ENCODE data around the gene MDH2. TPM values are rescaled to one million over a fixed set of nuclear protein-coding genes. Genes with fewer than 3 reads are reported as not detected.
"Not testable (repeated sequence)": the region's sequence is repeated elsewhere in the genome, so short reads cannot be mapped to it uniquely, and the experiment has no call there.

Gene MDH2
- total RNA-seq, 1 donor from 2014 or later: 53.1 TPM

DNA sequence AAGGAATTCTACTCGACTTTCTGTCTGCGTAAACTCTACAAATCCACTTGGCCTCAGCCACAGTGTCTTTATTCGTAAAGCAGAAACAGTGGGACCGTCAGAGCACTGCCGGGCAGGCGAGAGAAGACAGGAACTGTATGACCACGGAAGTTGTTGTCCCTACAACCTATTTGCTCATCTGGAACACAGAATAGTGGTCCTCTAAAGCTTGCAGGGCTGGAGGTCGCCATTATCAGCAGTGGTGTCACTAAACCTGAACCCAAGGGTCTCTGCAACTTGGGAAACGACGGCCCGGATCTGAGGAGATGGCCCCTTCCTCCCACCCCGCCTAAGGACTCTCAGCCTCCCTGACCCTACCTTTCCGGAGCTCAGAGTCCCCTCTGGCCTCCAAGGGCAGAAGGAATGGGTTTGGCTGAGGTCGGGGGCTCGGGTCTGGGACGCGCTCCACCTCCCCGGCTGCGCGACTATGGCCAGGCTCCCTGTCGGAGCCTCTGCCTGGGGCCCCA is 548 bp upstream of the MDH2 start:
- DNase-seq: no peak

GRCh38 chr7:76048668-76048988 is 722 bp downstream of the MDH2 start:
- peak; percentile 18 for DNase-seq

DNA sequence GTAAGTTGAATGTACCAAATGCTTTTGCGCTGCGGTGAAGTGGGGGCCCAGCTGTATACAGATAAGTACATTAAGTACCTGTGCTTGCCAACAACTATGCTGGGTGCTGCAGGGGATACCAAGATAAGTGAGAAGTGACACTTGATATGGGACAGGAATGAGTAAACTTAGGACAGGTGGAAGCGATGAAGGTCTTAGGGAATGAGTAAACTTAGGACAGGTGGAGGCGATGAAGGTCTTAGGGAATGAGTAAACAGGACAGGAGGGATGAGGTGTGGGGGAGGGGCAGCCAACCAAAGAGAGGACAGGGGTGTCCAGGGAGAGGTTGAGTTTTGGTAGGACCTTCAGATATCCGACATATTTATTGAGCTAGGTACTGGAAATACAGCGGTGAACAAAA is 1.4 kb downstream of the MDH2 start:
- no peak for DNase-seq

GRCh38 chr7:76050545-76050944 is 2.6 kb downstream of the MDH2 start:
- DNase-seq: no peak

DNA sequence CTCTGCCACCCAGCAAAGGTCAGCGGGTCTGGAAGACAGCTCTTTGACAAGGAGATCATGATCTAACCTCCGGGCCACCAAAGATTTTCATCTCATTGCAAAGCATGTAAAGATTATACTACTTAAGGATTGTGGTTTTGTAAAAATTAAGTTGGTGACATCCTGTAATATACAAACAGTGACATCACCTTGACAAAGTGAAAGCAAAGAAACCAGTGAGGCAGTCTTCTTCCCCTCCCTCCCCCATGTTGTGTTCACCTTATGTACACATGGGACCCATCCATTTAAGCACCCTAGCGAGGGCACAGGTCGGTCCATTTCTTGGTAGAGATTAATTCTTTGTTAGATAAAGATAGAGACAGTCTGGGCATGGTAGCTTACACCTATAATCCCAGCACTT is 3.9 kb downstream of the MDH2 start:
- DNase-seq: no peak

GRCh38 chr7:76052681-76053080 is 4.8 kb downstream of the MDH2 start:
- not testable (repeated sequence) for DNase-seq

GRCh38 chr7:76053461-76053860 is 5.6 kb downstream of the MDH2 start:
- no peak for DNase-seq

DNA sequence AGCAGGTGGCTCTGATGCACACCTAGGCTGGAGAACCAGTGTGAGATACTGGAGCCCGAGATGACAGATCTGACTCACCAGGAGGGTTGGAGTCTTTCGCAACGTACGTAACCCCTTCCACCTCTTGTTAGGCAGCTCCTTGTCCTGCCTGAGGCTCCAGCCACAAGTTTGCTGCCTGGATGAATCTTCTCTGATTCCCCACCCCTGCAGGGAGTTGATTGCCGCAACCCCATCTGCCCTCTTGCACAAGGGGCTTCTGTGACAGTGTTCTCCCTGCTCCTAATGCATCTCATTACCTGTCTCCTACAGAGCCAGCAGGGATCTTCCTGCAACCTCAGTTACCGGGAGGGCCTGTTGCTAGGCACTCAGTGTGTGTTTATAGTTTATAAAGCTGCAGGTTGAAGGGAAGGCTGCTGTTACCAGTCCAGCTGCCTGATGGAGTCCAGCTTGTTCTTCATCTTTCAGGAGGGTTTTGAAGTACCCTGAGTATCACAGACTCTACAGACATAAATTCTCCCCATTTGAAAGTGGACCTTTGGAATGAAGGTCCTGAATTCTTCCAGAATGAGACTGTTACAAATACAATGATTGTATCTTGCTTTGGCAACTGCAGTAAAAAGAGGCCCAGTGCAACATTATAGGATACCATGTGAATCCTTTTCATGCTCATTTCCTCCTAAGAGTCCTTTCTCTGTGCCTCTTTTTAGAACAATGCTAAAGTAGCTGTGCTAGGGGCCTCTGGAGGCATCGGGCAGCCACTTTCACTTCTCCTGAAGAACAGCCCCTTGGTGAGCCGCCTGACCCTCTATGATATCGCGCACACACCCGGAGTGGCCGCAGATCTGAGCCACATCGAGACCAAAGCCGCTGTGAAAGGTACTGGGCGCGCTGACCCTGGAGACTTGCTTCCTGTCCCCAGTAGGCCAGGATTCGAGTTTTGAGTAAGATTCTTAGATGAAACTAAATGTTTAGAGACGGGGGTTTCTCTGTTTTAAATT is 6.5 kb downstream of the MDH2 start:
- no peak for DNase-seq

DNA sequence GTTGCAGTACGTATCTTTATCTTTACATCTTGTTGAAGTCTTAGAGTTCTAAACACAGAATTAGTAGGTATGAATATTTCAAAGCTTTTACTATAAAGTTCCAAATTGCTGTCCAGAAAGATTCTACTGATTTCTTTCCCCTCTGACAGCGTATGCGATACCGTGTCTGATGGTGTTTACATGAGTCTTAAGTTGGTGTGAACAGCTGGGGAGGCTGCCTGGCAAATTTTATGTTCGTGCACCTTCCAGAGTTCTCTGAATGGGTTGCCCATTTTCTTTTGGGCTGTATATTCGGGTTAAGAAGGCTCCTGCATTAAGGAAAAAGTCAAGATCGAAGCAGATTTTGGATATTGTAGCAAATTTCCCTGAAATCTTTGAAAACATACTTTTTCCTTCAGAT is 8.3 kb downstream of the MDH2 start:
- DNase-seq: no peak

DNA sequence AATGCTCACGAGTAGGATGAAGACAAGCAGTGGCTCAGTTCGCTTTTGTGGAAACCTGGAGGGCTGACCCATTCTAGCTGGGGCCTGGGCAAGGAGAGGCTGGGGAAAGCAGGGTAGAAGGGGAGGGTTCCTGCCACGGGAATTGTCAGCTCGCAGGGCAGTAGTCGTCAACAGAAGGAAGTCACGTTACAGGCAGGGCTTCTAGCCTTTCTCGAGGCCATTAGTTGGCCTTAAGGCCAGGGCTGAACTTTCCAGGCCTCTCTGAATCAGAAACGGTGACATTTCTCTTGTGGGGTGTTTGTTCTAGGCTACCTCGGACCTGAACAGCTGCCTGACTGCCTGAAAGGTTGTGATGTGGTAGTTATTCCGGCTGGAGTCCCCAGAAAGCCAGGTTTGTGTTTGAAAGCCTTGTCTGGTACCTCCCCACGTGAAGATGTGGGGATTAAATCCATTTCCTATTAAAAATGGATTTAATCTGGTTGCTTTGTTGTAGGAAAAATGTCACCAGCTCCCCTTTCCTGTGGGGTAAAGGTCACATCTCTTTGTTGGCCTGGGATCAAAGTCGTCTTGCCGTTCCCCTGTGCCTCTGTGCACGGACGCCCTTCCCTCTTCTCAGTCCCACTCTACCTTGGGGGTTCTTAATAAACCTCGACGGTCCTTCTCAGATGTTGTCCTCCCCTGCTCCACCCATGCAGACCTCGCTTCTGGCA is 9.4 kb downstream of the MDH2 start:
- no peak for DNase-seq

DNA sequence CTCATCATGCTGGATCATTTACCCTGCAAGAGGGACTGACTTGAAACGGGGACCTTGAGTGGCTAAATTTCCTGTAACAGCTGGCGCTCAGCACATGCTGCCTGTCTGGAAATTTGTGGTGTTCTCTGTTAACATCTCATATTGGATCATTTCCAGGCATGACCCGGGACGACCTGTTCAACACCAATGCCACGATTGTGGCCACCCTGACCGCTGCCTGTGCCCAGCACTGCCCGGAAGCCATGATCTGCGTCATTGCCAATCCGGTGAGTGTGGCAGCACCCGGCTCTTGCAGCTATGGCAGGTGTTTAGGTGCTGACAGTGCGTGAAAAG is 9.9 kb downstream of the MDH2 start:
- DNase-seq: no peak

DNA sequence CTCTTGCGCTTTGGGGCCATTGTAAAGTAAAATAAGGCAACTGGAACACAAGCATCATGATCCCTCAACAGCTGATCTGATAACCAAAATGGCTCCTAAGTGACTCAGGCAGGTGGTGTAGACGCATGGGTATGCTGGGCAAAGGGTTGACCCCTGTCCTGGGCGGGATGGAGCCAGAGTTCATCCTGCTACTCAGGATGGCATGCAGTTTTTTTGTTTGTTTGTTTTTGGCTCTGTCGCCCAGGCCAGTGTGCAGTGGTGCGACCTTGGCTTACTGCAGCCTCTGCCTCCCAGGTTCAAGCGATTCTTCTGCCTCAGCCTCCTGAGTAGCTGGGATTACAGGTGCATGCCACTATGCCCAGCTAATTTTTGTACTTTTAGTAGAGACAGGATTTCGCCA is 10.8 kb downstream of the MDH2 start:
- DNase-seq: not testable (repeated sequence)

DNA sequence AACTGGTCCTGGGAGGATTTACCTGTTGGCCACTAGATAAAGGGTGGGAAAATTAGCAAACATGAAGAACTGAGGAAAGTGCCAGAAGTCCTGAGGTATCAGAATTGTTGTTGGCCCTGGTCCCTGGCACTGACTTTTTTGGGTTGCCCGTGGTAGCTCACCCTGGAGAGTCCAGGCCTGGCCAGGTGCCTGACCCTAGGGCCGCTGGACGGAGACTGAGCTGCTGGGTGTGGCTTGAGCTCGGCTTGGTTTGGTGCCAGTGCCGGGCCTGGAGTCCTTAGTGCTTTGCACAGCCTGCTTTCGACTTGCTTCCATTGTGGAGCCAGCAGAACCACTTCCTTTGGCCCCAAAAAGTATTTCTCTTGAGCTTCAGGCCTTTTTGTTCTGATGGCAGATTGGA is 12.9 kb downstream of the MDH2 start:
- no peak for DNase-seq

DNA sequence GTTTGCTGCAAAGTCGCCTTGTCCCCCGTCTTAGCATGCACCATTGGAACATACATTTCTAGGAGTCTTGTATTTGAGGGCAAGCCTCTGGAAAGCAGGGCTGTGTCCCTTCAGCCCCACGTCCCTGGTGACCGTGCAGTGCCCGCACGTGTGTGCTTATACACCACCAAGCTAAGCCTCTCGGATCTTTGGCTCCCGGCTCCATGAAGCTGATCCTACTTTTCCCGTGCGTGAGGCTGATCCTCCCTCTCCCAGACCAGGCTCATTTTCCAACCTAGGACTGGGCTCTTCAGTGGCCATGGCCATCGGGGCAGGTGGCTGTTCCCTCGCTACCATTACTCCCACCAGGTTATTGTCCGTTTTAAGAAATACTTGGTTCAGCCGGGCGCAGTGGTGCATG is 14.3 kb downstream of the MDH2 start:
- DNase-seq: no peak

- no peak for DNase-seq
These were observed 15.2 kb downstream of the MDH2 start for GRCh38 chr7:76063114-76063513.

- DNase-seq: no peak
These were observed 15.6 kb downstream of the MDH2 start for GRCh38 chr7:76063525-76063924.

DNA sequence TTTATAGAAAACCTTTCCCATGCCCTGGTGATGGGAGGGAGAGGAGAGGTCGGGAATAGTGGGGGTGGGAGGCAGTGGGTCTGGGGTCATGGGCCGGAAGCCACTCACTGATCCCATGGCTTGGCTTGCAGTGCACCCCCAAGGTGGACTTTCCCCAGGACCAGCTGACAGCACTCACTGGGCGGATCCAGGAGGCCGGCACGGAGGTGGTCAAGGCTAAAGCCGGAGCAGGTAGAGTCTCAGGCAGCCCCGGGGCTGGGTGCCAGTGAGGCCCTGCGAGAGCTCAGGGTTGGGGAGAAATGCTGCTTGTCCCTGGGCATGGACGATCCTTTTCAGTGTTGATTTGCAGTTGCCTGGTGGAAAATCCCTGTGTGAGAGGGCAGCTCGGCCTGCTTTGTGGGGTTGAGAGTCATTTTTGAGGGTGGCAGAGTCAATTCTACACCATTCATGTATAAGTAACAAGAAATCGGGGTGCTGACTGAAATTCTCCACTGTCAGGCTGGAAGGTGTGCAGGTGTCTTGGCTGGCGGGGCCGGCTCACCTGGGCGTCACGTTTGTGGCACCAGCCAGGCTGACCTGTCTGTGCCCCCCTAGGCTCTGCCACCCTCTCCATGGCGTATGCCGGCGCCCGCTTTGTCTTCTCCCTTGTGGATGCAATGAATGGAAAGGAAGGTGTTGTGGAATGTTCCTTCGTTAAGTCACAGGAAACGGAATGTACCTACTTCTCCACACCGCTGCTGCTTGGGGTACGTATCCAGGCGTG is 16.5 kb downstream of the MDH2 start:
- no peak for DNase-seq

- no peak for DNase-seq
These were observed 17.2 kb downstream of the MDH2 start for GRCh38 chr7:76065016-76065612.

DNA sequence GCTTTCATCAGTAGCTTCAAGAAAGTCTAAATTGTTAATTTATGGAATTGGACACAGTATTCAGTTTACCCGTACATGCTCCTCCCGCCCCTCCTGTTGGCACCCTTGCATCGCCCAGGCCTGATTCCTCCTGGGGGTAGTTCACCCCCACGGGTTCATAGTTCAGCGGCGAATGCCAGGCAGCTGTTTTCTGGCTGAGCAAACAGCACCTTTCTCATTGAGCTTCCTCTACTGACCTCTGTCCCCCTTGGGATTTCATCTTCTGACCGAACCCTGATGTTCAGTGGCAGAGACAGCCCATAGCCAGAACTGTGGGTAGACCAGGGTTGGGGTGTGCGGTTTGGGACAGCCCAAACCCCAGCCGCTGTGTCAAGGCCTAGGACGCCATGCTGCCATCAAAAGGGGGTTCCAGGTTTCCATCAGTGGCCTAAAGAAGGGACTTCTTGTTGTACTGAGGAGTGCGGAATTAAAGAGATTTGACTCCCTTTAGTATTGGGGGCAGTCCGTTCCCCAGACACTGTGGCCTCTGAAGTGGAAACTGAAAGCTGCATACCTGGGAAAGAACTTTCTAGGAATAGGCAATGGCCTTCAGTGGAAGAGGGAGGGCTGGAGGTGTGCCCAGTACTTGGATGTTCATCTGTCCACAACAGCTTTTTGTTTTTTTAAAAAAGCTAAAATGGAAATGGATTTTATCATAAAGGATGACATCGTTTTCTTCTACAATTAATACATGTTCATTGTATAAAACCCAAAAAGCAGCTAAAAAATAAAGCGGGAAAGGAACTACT is 19.0 kb downstream of the MDH2 start:
- DNase-seq: no peak

DNA sequence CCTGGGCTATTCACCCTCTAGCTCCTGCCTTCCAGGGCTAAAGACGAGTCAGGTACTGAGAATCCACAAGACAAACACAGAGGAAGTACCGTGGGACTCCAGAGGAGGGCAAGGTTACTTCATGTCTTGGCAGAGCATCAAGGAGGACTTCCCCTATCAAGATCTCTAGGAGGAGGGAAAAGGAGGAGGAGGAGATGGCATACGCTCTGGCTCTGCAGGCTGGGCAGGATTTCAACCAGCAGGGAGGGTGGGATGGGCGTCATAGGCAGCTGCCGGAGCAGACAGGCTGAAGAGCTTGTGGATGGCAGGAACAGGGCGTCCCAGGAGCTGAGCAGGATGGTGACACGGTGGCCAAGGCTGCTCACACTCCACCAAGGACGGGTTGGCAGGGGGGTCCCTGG is 21.3 kb downstream of the MDH2 start:
- no peak for DNase-seq

Measured in skin of body (tissue), 2 donors.